ENCODE measurements around the gene TGM4. TPM values are rescaled to one million over a fixed set of nuclear protein-coding genes. Genes with fewer than 3 reads are reported as not detected.

TGM4 gene
- total and polyA plus RNA-seq, 9 of the 15 experiments (the other 6 are each of a cell fraction or from before 2014, with no cell fraction given), result not detected

DNA sequence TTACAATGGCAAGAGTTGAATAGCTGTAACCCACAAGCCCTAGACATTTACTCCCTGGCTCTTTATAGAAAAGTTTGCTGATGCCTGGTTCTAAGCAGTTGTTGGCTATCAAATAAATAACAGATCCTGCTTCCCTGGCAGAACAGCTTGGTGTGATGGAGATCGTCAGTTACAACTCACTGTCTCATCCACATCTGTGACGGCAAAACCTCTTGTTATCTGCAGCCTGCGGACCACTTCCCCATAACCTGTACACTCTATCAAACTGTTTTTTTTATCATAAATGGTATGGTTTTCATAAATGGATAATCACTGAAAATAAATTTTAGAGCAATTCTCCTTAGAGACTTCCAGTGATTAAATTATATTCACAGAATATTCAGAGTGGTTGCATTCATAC lies 87.5 kb downstream of the TGM4 start:
- ChIA-PET CTCF (ENCODE audit: low intra/inter-chr PET ratio) (no interaction called here), POLR2A (interaction anchor here (0.7 to 1.2 kb wide), 4 partner anchors 10 to 38 kb away, joined by 3 to 5 read pairs (median 3); no protein-coding TSS in a partner anchor)
- in situ Hi-C loops (cut with MboI) (no loop called here), intact Hi-C loops (cut with micrococcal nuclease) (no loop called here)
- Histone ChIP-seq H3K4me1 (replicated peaks in 1 of 2; ENCODE audit: control insufficient read depth in 2 of 2, insufficient read depth in 2 of 2, low read length in 2 of 2) (peaks cover 7 to 17% of the 10 kb centered on the region in 2 experiments), H3K4me2 (ENCODE audit: insufficient read depth, low read length) (no peak overlapping the region), H4K20me1 (replicated peaks; ENCODE audit: control insufficient read depth, insufficient read depth, low read length) (peaks cover 14% of the 10 kb centered on the region), H3K9me3 (replicated peaks; ENCODE audit: control insufficient read depth, insufficient read depth, low read depth, low read length) (no peaks in the 10 kb centered on the region), H3K36me3 (ENCODE audit: control insufficient read depth, insufficient read depth, low read length) (peaks cover 27% of the 10 kb centered on the region), H3K79me2 (ENCODE audit: control insufficient read depth, insufficient read depth, low read length) (peaks cover 64% of the 10 kb centered on the region), H3K4me3 (no peak overlapping the region), H2AFZ (ENCODE audit: low read depth, low read length) (no peak overlapping the region), H3K27me3 (ENCODE audit: control insufficient read depth in 2 of 2, insufficient read depth in 2 of 2, low read length in 2 of 2) (no peaks in the 10 kb centered on the region), H3K9me1 (ENCODE audit: control insufficient read depth, insufficient read depth, low read length) (no peaks in the 10 kb centered on the region), H3K27ac (ENCODE audit: extremely low read depth, low read depth, low read length) (no peak overlapping the region), H3K9ac (ENCODE audit: insufficient read depth in 1 of 2, low read depth in 2 of 2, low read length in 2 of 2) (no peak overlapping the region)
- BruUV-seq (replicated peaks), result no TSS peak
- peak; percentile 32; the same call in 1 of the 2 replicates for TF ChIP-seq SPI1 (IDR thresholded peaks at IDR 0.05; ENCODE audit: borderline replicate concordance, low read depth, low read length)
- no peak for TF ChIP-seq CBX1 (IDR thresholded peaks at IDR 0.05; ENCODE audit: low read depth)
- TF ChIP-seq USF2 (CRISPR knock-in tag; IDR thresholded peaks at IDR 0.05), result no peak
- TF ChIP-seq, protein P1, sequence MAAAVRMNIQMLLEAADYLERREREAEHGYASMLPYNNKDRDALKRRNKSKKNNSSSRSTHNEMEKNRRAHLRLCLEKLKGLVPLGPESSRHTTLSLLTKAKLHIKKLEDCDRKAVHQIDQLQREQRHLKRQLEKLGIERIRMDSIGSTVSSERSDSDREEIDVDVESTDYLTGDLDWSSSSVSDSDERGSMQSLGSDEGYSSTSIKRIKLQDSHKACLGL (CRISPR knock-in tag; IDR thresholded peaks at IDR 0.05; ENCODE audit: borderline replicate concordance, poor library complexity, severe bottlenecking), result no peak
- no peak for FAIRE-seq
- 62% methylated on average over 3 of the region's 3 CpGs for WGBS (ENCODE audit: insufficient coverage, low coverage, missing lambda C conversion rate)
- DNase-seq (ENCODE audit: extremely low read depth in 1 of 4, low spot score in 3 of 4), result no peak
- no peak for ATAC-seq
